HEK293 (cell line): ENCODE data around the gene RPL39.

Experiments
- KLF10 ChIP-seq: fragments of 450-650 bp; IDR thresholded peaks from 2 replicates; pipeline ENCODE4 v1.5.1; 2018; ENCODE audit warnings: missing biosample characterization, mild to moderate bottlenecking, missing genetic modification characterization
- MEIS1 ChIP-seq: sonication (generic); formaldehyde crosslinking; IDR thresholded peaks from 2 replicates; pipeline ENCODE4 v1.8.1; 2022; ENCODE audit warnings: missing genetic modification reagents, mild to moderate bottlenecking, borderline replicate concordance
- PRDM1 ChIP-seq: fragments of 450-650 bp; formaldehyde crosslinking; IDR thresholded peaks from 2 replicates; pipeline ENCODE4; 2016; ENCODE audit warnings: missing biosample characterization, missing genetic modification characterization
- RBAK ChIP-seq: fragments of 450-650 bp; formaldehyde crosslinking; IDR thresholded peaks from 2 replicates; pipeline ENCODE4 v1.5.1; 2016; ENCODE audit warnings: missing biosample characterization, missing genetic modification characterization
- REPIN1 ChIP-seq: fragments of 450-650 bp; formaldehyde crosslinking; IDR thresholded peaks from 2 replicates; pipeline ENCODE4 v1.5.1; 2017; ENCODE audit warnings: missing biosample characterization, missing genetic modification characterization, low read depth
- SETDB1 ChIP-seq: IDR thresholded peaks from one replicate; pipeline ENCODE4 v1.6.1; 2017; ENCODE audit warnings: mild to moderate bottlenecking, low read length, moderate library complexity, mixed read lengths; ENCODE audit not compliant: insufficient read length
- ZFP41 ChIP-seq: fragments of 450-650 bp; formaldehyde crosslinking; IDR thresholded peaks from 2 replicates; pipeline ENCODE4 v1.5.1; 2016; ENCODE audit warnings: missing biosample characterization, missing genetic modification characterization, borderline replicate concordance
- ZFP69B ChIP-seq: fragments of 450-650 bp; formaldehyde crosslinking; IDR thresholded peaks from 2 replicates; pipeline ENCODE4 v1.5.1; 2016; ENCODE audit warnings: missing biosample characterization, missing genetic modification characterization
- ZNF10 ChIP-seq: fragments of 450-650 bp; formaldehyde crosslinking; IDR thresholded peaks from 2 replicates; pipeline ENCODE4 v1.5.1; 2017; ENCODE audit warnings: missing biosample characterization, missing genetic modification characterization
- ZNF19 ChIP-seq: fragments of 450-650 bp; formaldehyde crosslinking; IDR thresholded peaks from 2 replicates; pipeline ENCODE4; 2016; ENCODE audit warnings: missing biosample characterization, missing genetic modification characterization, low read depth
- ZNF202 ChIP-seq: fragments of 450-650 bp; formaldehyde crosslinking; IDR thresholded peaks from 2 replicates; pipeline ENCODE4 v1.5.1; 2016; ENCODE audit warnings: missing biosample characterization, missing genetic modification characterization, borderline replicate concordance
- ZNF274 ChIP-seq, 2 experiments: fragments of 200-500 bp in 1 of 2; fragments of 450-650 bp in 1 of 2; sonication (Bioruptor generic) in 1 of 2; formaldehyde crosslinking in 1 of 2; IDR thresholded peaks; 2 replicates each; pipeline versions ENCODE4 v1.5.1 to v1.6.1; 2014 to 2016; ENCODE audit warnings: borderline replicate concordance in 1 of 2, inconsistent platforms in 1 of 2, low read length in 1 of 2, missing biosample characterization in 1 of 2, missing genetic modification characterization in 1 of 2
- ZNF280D ChIP-seq: fragments of 450-650 bp; formaldehyde crosslinking; IDR thresholded peaks from 2 replicates; pipeline ENCODE4 v1.5.1; 2016; ENCODE audit warnings: missing biosample characterization, missing genetic modification characterization
- ZNF426 ChIP-seq: fragments of 450-650 bp; formaldehyde crosslinking; IDR thresholded peaks from 2 replicates; pipeline ENCODE4 v1.5.1; 2017; ENCODE audit warnings: missing biosample characterization, missing genetic modification characterization, mild to moderate bottlenecking, inconsistent platforms, moderate library complexity
- ZNF473 ChIP-seq: fragments of 450-650 bp; formaldehyde crosslinking; IDR thresholded peaks from 2 replicates; pipeline ENCODE4 v1.5.1; 2017; ENCODE audit warnings: missing biosample characterization, missing genetic modification characterization
- ZNF48 ChIP-seq: fragments of 450-650 bp; formaldehyde crosslinking; IDR thresholded peaks from 2 replicates; pipeline ENCODE4 v1.5.1; 2016; ENCODE audit warnings: missing biosample characterization, missing genetic modification characterization
- ZNF529 ChIP-seq: fragments of 450-650 bp; formaldehyde crosslinking; IDR thresholded peaks from 2 replicates; pipeline ENCODE4 v1.5.1; 2017; ENCODE audit warnings: missing genetic modification characterization, missing biosample characterization; ENCODE audit not compliant: insufficient replicate concordance
- ZNF596 ChIP-seq: fragments of 450-650 bp; IDR thresholded peaks from 2 replicates; pipeline ENCODE4 v1.5.0; 2018; ENCODE audit warnings: missing biosample characterization, mild to moderate bottlenecking, missing genetic modification characterization, moderate library complexity
- ZNF777 ChIP-seq: fragments of 450-650 bp; formaldehyde crosslinking; IDR thresholded peaks from 2 replicates; pipeline ENCODE4 v1.5.1; 2017; ENCODE audit warnings: missing biosample characterization, missing genetic modification characterization, borderline replicate concordance
- ZNF785 ChIP-seq: fragments of 450-650 bp; formaldehyde crosslinking; IDR thresholded peaks from 2 replicates; pipeline ENCODE4 v1.5.1; 2016; ENCODE audit warnings: missing biosample characterization, missing genetic modification characterization
- ZNF837 ChIP-seq: fragments of 450-650 bp; formaldehyde crosslinking; IDR thresholded peaks from 2 replicates; pipeline ENCODE4 v1.5.1; 2016; ENCODE audit warnings: missing biosample characterization, missing genetic modification characterization
- ZSCAN16 ChIP-seq: fragments of 450-650 bp; formaldehyde crosslinking; IDR thresholded peaks from 2 replicates; pipeline ENCODE4 v1.5.1; 2016; ENCODE audit warnings: missing biosample characterization, missing genetic modification characterization
- TF ChIP-seq, protein P1 (sequence below): fragments of 450-650 bp; formaldehyde crosslinking; IDR thresholded peaks from 2 replicates; pipeline ENCODE4 v1.5.1; 2017; ENCODE audit warnings: missing biosample characterization, missing genetic modification characterization
- TF ChIP-seq, protein P2 (sequence below): fragments of 450-650 bp; formaldehyde crosslinking; IDR thresholded peaks from 2 replicates; pipeline ENCODE4 v1.5.1; 2016; ENCODE audit warnings: missing biosample characterization, missing genetic modification characterization
- TF ChIP-seq, protein P3 (sequence below): fragments of 450-650 bp; formaldehyde crosslinking; IDR thresholded peaks from 2 replicates; pipeline ENCODE4 v1.5.1; 2016; ENCODE audit warnings: missing biosample characterization, missing genetic modification characterization, low read depth
- TF ChIP-seq, protein P4 (sequence below): fragments of 450-650 bp; formaldehyde crosslinking; IDR thresholded peaks from 2 replicates; pipeline ENCODE4 v1.5.1; 2016; ENCODE audit warnings: missing biosample characterization, missing genetic modification characterization
- TF ChIP-seq, protein P5 (sequence below): fragments of 450-650 bp; formaldehyde crosslinking; IDR thresholded peaks from 2 replicates; pipeline ENCODE4 v1.5.1; 2017; ENCODE audit warnings: missing biosample characterization, missing genetic modification characterization

The RPL39 gene

GRCh38 chrX:119757979-119758730, 33.3 kb downstream of the RPL39 start, which contains the start of gene SOWAHD (continued):
- no peak for TF ChIP-seq ZNF280D (tag by site-specific recombination)
- TF ChIP-seq, protein P1, sequence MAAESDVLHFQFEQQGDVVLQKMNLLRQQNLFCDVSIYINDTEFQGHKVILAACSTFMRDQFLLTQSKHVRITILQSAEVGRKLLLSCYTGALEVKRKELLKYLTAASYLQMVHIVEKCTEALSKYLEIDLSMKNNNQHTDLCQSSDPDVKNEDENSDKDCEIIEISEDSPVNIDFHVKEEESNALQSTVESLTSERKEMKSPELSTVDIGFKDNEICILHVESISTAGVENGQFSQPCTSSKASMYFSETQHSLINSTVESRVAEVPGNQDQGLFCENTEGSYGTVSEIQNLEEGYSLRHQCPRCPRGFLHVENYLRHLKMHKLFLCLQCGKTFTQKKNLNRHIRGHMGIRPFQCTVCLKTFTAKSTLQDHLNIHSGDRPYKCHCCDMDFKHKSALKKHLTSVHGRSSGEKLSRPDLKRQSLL (tag by site-specific recombination): peak; percentile 50; the same call in 1 of the 2 replicates
- TF ChIP-seq ZNF10: no peak
- no peak for TF ChIP-seq ZFP69B (tag by site-specific recombination)
- TF ChIP-seq SETDB1: no peak
- no peak for TF ChIP-seq ZNF426
- TF ChIP-seq, protein P2, sequence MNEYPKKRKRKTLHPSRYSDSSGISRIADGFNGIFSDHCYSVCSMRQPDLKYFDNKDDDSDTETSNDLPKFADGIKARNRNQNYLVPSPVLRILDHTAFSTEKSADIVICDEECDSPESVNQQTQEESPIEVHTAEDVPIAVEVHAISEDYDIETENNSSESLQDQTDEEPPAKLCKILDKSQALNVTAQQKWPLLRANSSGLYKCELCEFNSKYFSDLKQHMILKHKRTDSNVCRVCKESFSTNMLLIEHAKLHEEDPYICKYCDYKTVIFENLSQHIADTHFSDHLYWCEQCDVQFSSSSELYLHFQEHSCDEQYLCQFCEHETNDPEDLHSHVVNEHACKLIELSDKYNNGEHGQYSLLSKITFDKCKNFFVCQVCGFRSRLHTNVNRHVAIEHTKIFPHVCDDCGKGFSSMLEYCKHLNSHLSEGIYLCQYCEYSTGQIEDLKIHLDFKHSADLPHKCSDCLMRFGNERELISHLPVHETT (tag by site-specific recombination): no peak
- TF ChIP-seq, protein P3, sequence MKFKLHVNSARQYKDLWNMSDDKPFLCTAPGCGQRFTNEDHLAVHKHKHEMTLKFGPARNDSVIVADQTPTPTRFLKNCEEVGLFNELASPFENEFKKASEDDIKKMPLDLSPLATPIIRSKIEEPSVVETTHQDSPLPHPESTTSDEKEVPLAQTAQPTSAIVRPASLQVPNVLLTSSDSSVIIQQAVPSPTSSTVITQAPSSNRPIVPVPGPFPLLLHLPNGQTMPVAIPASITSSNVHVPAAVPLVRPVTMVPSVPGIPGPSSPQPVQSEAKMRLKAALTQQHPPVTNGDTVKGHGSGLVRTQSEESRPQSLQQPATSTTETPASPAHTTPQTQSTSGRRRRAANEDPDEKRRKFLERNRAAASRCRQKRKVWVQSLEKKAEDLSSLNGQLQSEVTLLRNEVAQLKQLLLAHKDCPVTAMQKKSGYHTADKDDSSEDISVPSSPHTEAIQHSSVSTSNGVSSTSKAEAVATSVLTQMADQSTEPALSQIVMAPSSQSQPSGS: no peak
- no peak for TF ChIP-seq RBAK (tag by site-specific recombination)
- no peak for TF ChIP-seq KLF10
- no peak for TF ChIP-seq ZNF473 (tag by site-specific recombination)
- TF ChIP-seq PRDM1: no peak
- no peak for TF ChIP-seq MEIS1 (CRISPR knock-in tag)
- no peak for TF ChIP-seq ZNF48 (tag by site-specific recombination)
- no peak for TF ChIP-seq ZNF777 (tag by site-specific recombination)
- no peak for TF ChIP-seq ZNF19
- TF ChIP-seq ZNF785 (tag by site-specific recombination): no peak
- TF ChIP-seq ZFP41 (tag by site-specific recombination): no peak
- no peak for TF ChIP-seq ZNF596
- TF ChIP-seq REPIN1 (tag by site-specific recombination): no peak
- no peak for TF ChIP-seq ZNF529 (tag by site-specific recombination)
- TF ChIP-seq ZNF202 (tag by site-specific recombination): no peak
- TF ChIP-seq ZNF274 (IDR thresholded peaks at IDR 0.05; ENCODE audit: low read length): no peak
- no peak for TF ChIP-seq ZNF274 (tag by site-specific recombination; IDR thresholded peaks at IDR 0.05; ENCODE audit: borderline replicate concordance)
- TF ChIP-seq, protein P4, sequence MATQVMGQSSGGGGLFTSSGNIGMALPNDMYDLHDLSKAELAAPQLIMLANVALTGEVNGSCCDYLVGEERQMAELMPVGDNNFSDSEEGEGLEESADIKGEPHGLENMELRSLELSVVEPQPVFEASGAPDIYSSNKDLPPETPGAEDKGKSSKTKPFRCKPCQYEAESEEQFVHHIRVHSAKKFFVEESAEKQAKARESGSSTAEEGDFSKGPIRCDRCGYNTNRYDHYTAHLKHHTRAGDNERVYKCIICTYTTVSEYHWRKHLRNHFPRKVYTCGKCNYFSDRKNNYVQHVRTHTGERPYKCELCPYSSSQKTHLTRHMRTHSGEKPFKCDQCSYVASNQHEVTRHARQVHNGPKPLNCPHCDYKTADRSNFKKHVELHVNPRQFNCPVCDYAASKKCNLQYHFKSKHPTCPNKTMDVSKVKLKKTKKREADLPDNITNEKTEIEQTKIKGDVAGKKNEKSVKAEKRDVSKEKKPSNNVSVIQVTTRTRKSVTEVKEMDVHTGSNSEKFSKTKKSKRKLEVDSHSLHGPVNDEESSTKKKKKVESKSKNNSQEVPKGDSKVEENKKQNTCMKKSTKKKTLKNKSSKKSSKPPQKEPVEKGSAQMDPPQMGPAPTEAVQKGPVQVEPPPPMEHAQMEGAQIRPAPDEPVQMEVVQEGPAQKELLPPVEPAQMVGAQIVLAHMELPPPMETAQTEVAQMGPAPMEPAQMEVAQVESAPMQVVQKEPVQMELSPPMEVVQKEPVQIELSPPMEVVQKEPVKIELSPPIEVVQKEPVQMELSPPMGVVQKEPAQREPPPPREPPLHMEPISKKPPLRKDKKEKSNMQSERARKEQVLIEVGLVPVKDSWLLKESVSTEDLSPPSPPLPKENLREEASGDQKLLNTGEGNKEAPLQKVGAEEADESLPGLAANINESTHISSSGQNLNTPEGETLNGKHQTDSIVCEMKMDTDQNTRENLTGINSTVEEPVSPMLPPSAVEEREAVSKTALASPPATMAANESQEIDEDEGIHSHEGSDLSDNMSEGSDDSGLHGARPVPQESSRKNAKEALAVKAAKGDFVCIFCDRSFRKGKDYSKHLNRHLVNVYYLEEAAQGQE (tag by site-specific recombination): no peak
- TF ChIP-seq, protein P5, sequence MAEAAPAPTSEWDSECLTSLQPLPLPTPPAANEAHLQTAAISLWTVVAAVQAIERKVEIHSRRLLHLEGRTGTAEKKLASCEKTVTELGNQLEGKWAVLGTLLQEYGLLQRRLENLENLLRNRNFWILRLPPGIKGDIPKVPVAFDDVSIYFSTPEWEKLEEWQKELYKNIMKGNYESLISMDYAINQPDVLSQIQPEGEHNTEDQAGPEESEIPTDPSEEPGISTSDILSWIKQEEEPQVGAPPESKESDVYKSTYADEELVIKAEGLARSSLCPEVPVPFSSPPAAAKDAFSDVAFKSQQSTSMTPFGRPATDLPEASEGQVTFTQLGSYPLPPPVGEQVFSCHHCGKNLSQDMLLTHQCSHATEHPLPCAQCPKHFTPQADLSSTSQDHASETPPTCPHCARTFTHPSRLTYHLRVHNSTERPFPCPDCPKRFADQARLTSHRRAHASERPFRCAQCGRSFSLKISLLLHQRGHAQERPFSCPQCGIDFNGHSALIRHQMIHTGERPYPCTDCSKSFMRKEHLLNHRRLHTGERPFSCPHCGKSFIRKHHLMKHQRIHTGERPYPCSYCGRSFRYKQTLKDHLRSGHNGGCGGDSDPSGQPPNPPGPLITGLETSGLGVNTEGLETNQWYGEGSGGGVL (tag by site-specific recombination): peak; percentile 95
- TF ChIP-seq ZNF837 (tag by site-specific recombination): no peak
- no peak for TF ChIP-seq ZSCAN16
